Activated naive CD4-positive, alpha-beta T cell treated with anti-CD3 and anti-CD28 coated beads, Interleukin-2, amount 10 ng/mL, durations not matched to agents 5 hours and 36 hours (primary cell): ENCODE data around the gene MRPL19. TPM values are rescaled to one million over a fixed set of nuclear protein-coding genes. Genes with fewer than 3 reads are reported as not detected.

Experiments used
- total RNA-seq, 2 experiments: library from RNA; stranded (reverse); gene quantifications; one replicate each; pipeline ENCODE4 v1.2.3, GENCODE V29; 2021

MRPL19 gene
- 10 to 100 TPM; 31.0 to 35.7 TPM for total RNA-seq

DNA sequence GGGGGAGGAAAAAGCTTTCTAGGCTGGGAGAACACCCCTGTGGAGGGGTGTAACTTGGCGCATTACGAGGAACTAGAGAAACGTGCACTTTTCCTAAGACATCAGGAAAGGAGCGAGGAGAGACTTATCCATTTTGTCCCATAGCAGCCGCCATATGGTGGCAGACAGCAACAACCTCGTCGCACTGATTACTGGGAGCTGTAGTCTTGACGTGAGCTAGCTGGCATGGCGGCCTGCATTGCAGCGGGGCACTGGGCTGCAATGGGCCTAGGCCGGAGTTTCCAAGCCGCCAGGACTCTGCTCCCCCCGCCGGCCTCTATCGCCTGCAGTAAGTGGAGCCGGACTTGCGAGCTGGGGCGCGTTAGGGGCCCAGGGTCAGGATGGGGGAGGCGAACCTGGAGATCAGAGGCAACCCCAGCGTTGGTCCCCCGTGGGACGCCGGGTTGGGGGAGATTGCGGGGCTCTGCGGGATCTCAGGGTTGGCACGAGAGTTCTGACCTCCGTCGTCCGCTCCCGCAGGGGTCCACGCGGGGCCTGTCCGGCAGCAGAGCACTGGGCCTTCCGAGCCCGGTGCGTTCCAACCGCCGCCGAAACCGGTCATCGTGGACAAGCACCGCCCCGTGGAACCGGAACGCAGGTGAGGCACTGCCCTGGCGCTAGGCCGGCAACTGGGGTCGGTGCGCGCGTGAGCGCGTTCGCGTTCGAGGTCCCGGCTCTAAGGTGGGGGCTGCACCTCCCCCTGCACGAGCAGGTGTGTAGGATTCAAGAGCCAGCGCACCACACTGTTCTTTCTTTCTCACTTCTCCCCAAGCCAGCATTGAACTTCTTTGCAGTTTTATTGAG is at the start of gene MRPL19:
MRPL19 (plus strand) TSS at position 201 of the 843 bp plus-strand sequence; CDS start at position 226, 25 bp downstream.

GRCh38 chr2:75710577-75711253 is 64.1 kb downstream of the MRPL19 start, which contains the start of gene GCFC2:
TSS of gene GCFC2 (minus strand) at chr2:75710915. CDS start at chr2:75710855, 60 bp downstream.

Other genes starting within 250 kb of the MRPL19 start
- under 1 TPM in 1 of 2 experiments, not detected in 1; 0.36 TPM for gene EVA1A, start 85.8 kb upstream of the MRPL19 start, total RNA-seq
- 10 to 100 TPM; 21.5 to 27.0 TPM for gene GCFC2, start 64.1 kb downstream of the MRPL19 start, total RNA-seq